BE2C (cell line): ENCODE measurements around the gene MFN1.

Experiments
- DNase-seq: peaks from one replicate; pipeline ENCODE4 v3.0.0-alpha.2; 2020
- H3K27me3 ChIP-seq: fragments of 250-450 bp; sonication (Bioruptor Pico); 2 replicates; pipeline ENCODE4 v1.5.1; 2020; ENCODE audit warnings: mild to moderate bottlenecking
- H3K36me3 ChIP-seq: fragments of 250-450 bp; sonication (Bioruptor Pico); 2 replicates; pipeline ENCODE4 v1.5.1; 2020; ENCODE audit warnings: mild to moderate bottlenecking
- H3K4me1 ChIP-seq: fragments of 250-450 bp; sonication (Bioruptor Pico); 2 replicates; pipeline ENCODE4 v1.5.1; 2020
- H3K4me3 ChIP-seq: 2 replicates; pipeline ENCODE4 v1.5.1; 2011; ENCODE audit warnings: low read depth, low read length
- H3K9me3 ChIP-seq: fragments of 250-450 bp; sonication (Bioruptor Pico); 2 replicates; pipeline ENCODE4 v1.5.1; 2020
- CTCF ChIP-seq: IDR thresholded peaks from 2 replicates; pipeline ENCODE4 v1.5.1; 2012; ENCODE audit warnings: mild to moderate bottlenecking, low read depth, low read length

MFN1 gene

GRCh38 chr3:179321668-179322285 is 25.7 kb upstream of the MFN1 start:
- Histone ChIP-seq H3K4me3 (peak overlapping the region; percentile 79), H3K27me3 (no peaks in the 10 kb centered on the region), H3K9me3 (no peaks in the 10 kb centered on the region), H3K4me1 (peaks cover 3% of the 10 kb centered on the region), H3K36me3 (peaks cover 17% of the 10 kb centered on the region)
- TF ChIP-seq CTCF = peak; percentile 70
- peak; percentile 47 for DNase-seq

- peaks cover 3% of the 10 kb centered on the region for H3K4me1 ChIP-seq
- peak; percentile 95 for DNase-seq
- peak; percentile 57 for TF ChIP-seq CTCF
- peak within 1 kb of the TSS; percentile 86 for H3K4me3 ChIP-seq
- no peaks in the 10 kb centered on the region for H3K27me3 ChIP-seq
- peaks cover 21% of the 10 kb centered on the region for H3K36me3 ChIP-seq
- H3K9me3 ChIP-seq = no peaks in the 10 kb centered on the region
These were observed 25.0 kb upstream of the MFN1 start, which contains the start of gene ZNF639 for GRCh38 chr3:179322286-179323196. TSS of gene ZNF639 (plus strand) at chr3:179323031. CDS start at chr3:179328294, 5,263 bp downstream.

- Histone ChIP-seq H3K4me3 (peak overlapping the region; percentile 86), H3K9me3 (no peaks in the 10 kb centered on the region), H3K27me3 (no peaks in the 10 kb centered on the region), H3K4me1 (peaks cover 3% of the 10 kb centered on the region), H3K36me3 (peaks cover 30% of the 10 kb centered on the region)
- TF ChIP-seq CTCF = no peak
- peak; percentile 84 for DNase-seq
These were observed 24.1 kb upstream of the MFN1 start for GRCh38 chr3:179323197-179324110.

GRCh38 chr3:179324270-179324754 is 23.2 kb upstream of the MFN1 start:
- H3K9me3 ChIP-seq = no peaks in the 10 kb centered on the region
- H3K4me1 ChIP-seq = peaks cover 3% of the 10 kb centered on the region
- H3K36me3 ChIP-seq = peaks cover 39% of the 10 kb centered on the region
- no peaks in the 10 kb centered on the region for H3K27me3 ChIP-seq
- H3K4me3 ChIP-seq = peak overlapping the region; percentile 86
- DNase-seq = no peak
- TF ChIP-seq CTCF = no peak

- peaks cover 90% of the 10 kb centered on the region for H3K36me3 ChIP-seq
- no peak for TF ChIP-seq CTCF
- no peaks in the 10 kb centered on the region for H3K4me1 ChIP-seq
- H3K4me3 ChIP-seq = no peak overlapping the region
- DNase-seq = no peak
- no peaks in the 10 kb centered on the region for H3K9me3 ChIP-seq
- no peaks in the 10 kb centered on the region for H3K27me3 ChIP-seq
These were observed 17.1 kb upstream of the MFN1 start for GRCh38 chr3:179330438-179330837.
